K562 (cell line): ENCODE data around the gene COASY. TPM values are rescaled to one million over a fixed set of nuclear protein-coding genes. Genes with fewer than 3 reads are reported as not detected.

Experiments used
- CBX5 ChIP-seq: IDR thresholded peaks from 2 replicates; pipeline ENCODE4 v1.6.1; 2014; ENCODE audit warnings: low read depth, borderline replicate concordance
- CTCF ChIP-seq, 3 experiments: IDR thresholded peaks in 2 of 3; conservative IDR thresholded peaks in 1 of 3; 2 replicates each; pipeline ENCODE4 v1.5.1; 2011 to 2012; ENCODE audit warnings: low read length in 3 of 3, mild to moderate bottlenecking in 3 of 3, control low read depth in 2 of 3, improper control_type of control experiment in 1 of 3, inconsistent platforms in 1 of 3, low read depth in 1 of 3, mixed read lengths in 1 of 3, moderate library complexity in 1 of 3; ENCODE audit not compliant: insufficient read depth in 2 of 3
- FOXP1 ChIP-seq: sonication (generic); formaldehyde crosslinking; IDR thresholded peaks from 2 replicates; pipeline ENCODE4 v1.8.0; 2022; ENCODE audit warnings: mild to moderate bottlenecking, missing genetic modification reagents
- GABPB1 ChIP-seq: sonication (generic); formaldehyde crosslinking; IDR thresholded peaks from 2 replicates; pipeline ENCODE4 v1.8.0; 2022; ENCODE audit warnings: mild to moderate bottlenecking, missing genetic modification reagents
- KLF1 ChIP-seq: fragments of 450-650 bp; IDR thresholded peaks from 2 replicates; pipeline ENCODE4 v1.6.1; 2016; ENCODE audit warnings: missing genetic modification characterization, missing compliant biosample characterization
- LCOR ChIP-seq: sonication (generic); formaldehyde crosslinking; IDR thresholded peaks from 2 replicates; pipeline ENCODE4 v1.8.0; 2022; ENCODE audit warnings: mild to moderate bottlenecking, missing genetic modification reagents
- NFXL1 ChIP-seq: fragments of 450-650 bp; formaldehyde crosslinking; IDR thresholded peaks from 2 replicates; pipeline ENCODE4 v1.4.0; 2021; ENCODE audit warnings: mild to moderate bottlenecking
- POLR2AphosphoS2 ChIP-seq: IDR thresholded peaks from 2 replicates; pipeline ENCODE4 v1.6.1; 2012; ENCODE audit warnings: low read length, improper control_type of control experiment
- SP1 ChIP-seq: sonication (generic); formaldehyde crosslinking; IDR thresholded peaks from 2 replicates; pipeline ENCODE4 v1.8.1; 2022; ENCODE audit warnings: mild to moderate bottlenecking, missing genetic modification reagents
- TAF9B ChIP-seq: fragments of 450-650 bp; IDR thresholded peaks from 2 replicates; pipeline ENCODE4 v1.6.1; 2018; ENCODE audit warnings: mild to moderate bottlenecking; ENCODE audit not compliant: partially characterized antibody
- TBP ChIP-seq: optimal IDR thresholded peaks from 2 replicates; pipeline ENCODE3; 2011; ENCODE audit warnings: low read depth, low read length, improper control_type of control experiment
- XRCC3 ChIP-seq: fragments of 450-650 bp; IDR thresholded peaks from 2 replicates; pipeline ENCODE4 v1.6.1; 2017; ENCODE audit warnings: mild to moderate bottlenecking, moderate library complexity
- ZFX ChIP-seq: sonication (generic); formaldehyde crosslinking; IDR thresholded peaks from 2 replicates; pipeline ENCODE4 v1.8.0; 2022; ENCODE audit warnings: mild to moderate bottlenecking, missing genetic modification reagents, moderate library complexity
- ZNF274 ChIP-seq: IDR thresholded peaks from 2 replicates; pipeline ENCODE4 v1.6.1; 2011; ENCODE audit warnings: low read depth, mild to moderate bottlenecking, low read length, moderate library complexity, borderline replicate concordance
- ZNF277 ChIP-seq: fragments of 250-450 bp; sonication (Bioruptor Pico); IDR thresholded peaks from 2 replicates; pipeline ENCODE4 v1.8.0; 2022; ENCODE audit warnings: inconsistent platforms, mild to moderate bottlenecking, moderate library complexity, borderline replicate concordance
- ZNF766 ChIP-seq: fragments of 200-800 bp; sonication (Bioruptor generic); conservative IDR thresholded peaks from 2 replicates; pipeline ENCODE4 v1.6.1; 2016; ENCODE audit warnings: missing genetic modification characterization, missing compliant biosample characterization
- polyA plus RNA-seq, 8 experiments: library from polyadenylated mRNA; depleted of rRNA in 4 of 8; stranded (reverse) in 5 of 8; unstranded in 3 of 8; fragments of >200 nt; fragmentation: Nextera tagmentation in 2 of 8; fragmentation: Illumina TruSeq in 1 of 8; extraction: Ambion mirVana in 2 of 8; extraction: Trizol in 1 of 8; gene quantifications; 2 replicates each; pipeline versions ENCODE4 v1.2.1 to v1.2.3, GENCODE V29; 2011 to 2014; ENCODE audit warnings: inconsistent platforms in 1 of 8, missing spikeins in 1 of 8
- total RNA-seq, 7 experiments: library from RNA; depleted of rRNA in 6 of 7; stranded (reverse); fragments of >200 nt in 6 of 7; fragmentation: Illumina TruSeq in 2 of 7; extraction: Trizol in 2 of 7; gene quantifications; 2 replicates each; pipeline versions ENCODE4 v1.2.1 to v1.2.3, GENCODE V29; 2011 to 2021; ENCODE audit warnings: low replicate concordance in 1 of 7
- TF ChIP-seq, protein P1 (sequence below): fragments of 450-650 bp; IDR thresholded peaks from 2 replicates; pipeline ENCODE4 v1.6.1; 2014; ENCODE audit warnings: low read depth, mild to moderate bottlenecking, moderate library complexity, borderline replicate concordance
- TF ChIP-seq, protein P2 (sequence below): sonication (generic); formaldehyde crosslinking; IDR thresholded peaks from 2 replicates; pipeline ENCODE4 v1.8.0; 2023; ENCODE audit warnings: missing genetic modification reagents, mild to moderate bottlenecking, borderline replicate concordance

COASY gene
- total and polyA plus RNA-seq, 9 of the 15 experiments (the other 6 are each of a cell fraction or from before 2014, with no cell fraction given): 25.4 to 175 (median 62.3) TPM

DNA sequence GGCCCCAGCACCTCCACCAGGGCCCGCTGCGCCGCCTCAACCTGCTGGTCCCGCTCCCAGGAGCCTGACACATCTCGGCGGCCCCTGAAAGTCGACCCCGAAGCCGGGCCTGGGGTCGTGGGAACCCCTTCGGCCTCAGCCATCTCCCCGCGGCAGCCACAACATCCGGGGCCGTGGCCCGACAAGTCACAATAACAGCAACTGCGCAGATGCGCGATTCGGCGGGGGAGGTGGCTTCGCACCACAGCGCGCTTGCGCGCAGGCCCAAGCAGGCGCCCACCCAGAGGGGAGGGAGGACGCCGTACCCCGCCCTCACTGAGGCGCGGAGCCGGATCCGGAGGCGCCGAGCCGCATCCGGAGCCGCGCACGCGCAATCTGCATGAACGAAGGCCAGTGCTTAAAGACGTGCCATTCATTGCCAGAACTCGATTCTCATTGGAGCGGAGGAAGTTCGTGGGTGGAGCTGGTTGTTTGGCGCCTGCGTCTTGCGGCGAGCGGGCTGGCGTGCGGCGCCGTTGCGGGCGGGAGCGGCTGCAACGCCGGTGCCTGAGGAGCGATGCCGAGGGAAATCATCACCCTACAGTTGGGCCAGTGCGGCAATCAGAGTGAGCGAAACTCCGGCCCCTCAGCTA is 47.4 kb downstream of the COASY start, which contains the start of the genes RETREG3 and TUBG1 (continued):
- TF ChIP-seq, protein P1, sequence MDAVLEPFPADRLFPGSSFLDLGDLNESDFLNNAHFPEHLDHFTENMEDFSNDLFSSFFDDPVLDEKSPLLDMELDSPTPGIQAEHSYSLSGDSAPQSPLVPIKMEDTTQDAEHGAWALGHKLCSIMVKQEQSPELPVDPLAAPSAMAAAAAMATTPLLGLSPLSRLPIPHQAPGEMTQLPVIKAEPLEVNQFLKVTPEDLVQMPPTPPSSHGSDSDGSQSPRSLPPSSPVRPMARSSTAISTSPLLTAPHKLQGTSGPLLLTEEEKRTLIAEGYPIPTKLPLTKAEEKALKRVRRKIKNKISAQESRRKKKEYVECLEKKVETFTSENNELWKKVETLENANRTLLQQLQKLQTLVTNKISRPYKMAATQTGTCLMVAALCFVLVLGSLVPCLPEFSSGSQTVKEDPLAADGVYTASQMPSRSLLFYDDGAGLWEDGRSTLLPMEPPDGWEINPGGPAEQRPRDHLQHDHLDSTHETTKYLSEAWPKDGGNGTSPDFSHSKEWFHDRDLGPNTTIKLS: peak; percentile 38; the same call in 1 of the 2 replicates
- TF ChIP-seq, protein P2, sequence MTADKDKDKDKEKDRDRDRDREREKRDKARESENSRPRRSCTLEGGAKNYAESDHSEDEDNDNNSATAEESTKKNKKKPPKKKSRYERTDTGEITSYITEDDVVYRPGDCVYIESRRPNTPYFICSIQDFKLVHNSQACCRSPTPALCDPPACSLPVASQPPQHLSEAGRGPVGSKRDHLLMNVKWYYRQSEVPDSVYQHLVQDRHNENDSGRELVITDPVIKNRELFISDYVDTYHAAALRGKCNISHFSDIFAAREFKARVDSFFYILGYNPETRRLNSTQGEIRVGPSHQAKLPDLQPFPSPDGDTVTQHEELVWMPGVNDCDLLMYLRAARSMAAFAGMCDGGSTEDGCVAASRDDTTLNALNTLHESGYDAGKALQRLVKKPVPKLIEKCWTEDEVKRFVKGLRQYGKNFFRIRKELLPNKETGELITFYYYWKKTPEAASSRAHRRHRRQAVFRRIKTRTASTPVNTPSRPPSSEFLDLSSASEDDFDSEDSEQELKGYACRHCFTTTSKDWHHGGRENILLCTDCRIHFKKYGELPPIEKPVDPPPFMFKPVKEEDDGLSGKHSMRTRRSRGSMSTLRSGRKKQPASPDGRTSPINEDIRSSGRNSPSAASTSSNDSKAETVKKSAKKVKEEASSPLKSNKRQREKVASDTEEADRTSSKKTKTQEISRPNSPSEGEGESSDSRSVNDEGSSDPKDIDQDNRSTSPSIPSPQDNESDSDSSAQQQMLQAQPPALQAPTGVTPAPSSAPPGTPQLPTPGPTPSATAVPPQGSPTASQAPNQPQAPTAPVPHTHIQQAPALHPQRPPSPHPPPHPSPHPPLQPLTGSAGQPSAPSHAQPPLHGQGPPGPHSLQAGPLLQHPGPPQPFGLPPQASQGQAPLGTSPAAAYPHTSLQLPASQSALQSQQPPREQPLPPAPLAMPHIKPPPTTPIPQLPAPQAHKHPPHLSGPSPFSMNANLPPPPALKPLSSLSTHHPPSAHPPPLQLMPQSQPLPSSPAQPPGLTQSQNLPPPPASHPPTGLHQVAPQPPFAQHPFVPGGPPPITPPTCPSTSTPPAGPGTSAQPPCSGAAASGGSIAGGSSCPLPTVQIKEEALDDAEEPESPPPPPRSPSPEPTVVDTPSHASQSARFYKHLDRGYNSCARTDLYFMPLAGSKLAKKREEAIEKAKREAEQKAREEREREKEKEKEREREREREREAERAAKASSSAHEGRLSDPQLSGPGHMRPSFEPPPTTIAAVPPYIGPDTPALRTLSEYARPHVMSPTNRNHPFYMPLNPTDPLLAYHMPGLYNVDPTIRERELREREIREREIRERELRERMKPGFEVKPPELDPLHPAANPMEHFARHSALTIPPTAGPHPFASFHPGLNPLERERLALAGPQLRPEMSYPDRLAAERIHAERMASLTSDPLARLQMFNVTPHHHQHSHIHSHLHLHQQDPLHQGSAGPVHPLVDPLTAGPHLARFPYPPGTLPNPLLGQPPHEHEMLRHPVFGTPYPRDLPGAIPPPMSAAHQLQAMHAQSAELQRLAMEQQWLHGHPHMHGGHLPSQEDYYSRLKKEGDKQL (CRISPR knock-in tag): no peak
- no peak for TF ChIP-seq KLF1 (tag)
- TF ChIP-seq TBP: peak; percentile 54
- TF ChIP-seq ZNF766 (CRISPR knock-in tag): no peak
- TF ChIP-seq TAF9B: peak; percentile 55
- 0 out of 2 replicates have a peak, but pooled peaks have one; percentile 8 for TF ChIP-seq LCOR (CRISPR knock-in tag)
- TF ChIP-seq POLR2AphosphoS2: peak; percentile 46; the same call in 1 of the 2 replicates
- peak; percentile 40 to 67 (median 46); a peak in 5 of 6 replicates for TF ChIP-seq CTCF (IDR thresholded peaks at IDR 0.05 in 2 of 3, conservative IDR thresholded peaks at IDR 0.05 in 1 of 3; ENCODE audit: insufficient read depth in 2 of 3, low read depth in 1 of 3, low read length in 3 of 3)
- no peak for TF ChIP-seq XRCC3
- no peak for TF ChIP-seq FOXP1
- TF ChIP-seq NFXL1: no peak
- TF ChIP-seq CBX5: no peak
- 0 out of 2 replicates have a peak, but pooled peaks have one; percentile 30 for TF ChIP-seq SP1 (CRISPR knock-in tag)
- peak; percentile 30; the same call in 1 of the 2 replicates for TF ChIP-seq GABPB1
- peak; percentile 76 for TF ChIP-seq ZFX
- no peak for TF ChIP-seq ZNF277 (CRISPR knock-in tag)
- no peak for TF ChIP-seq ZNF274
